H1 (cell line): Measurements from ENCODE around the gene SAPCD1. TPM values are rescaled to one million over a fixed set of nuclear protein-coding genes. Genes with fewer than 3 reads are reported as not detected.

ENCODE experiments used
- ASH2L ChIP-seq: fragments of 200-600, 300-600 bp; sonication (generic); IDR thresholded peaks from one replicate; pipeline ENCODE4 v1.7.1; 2017; ENCODE audit warnings: low read length
- CREB1 ChIP-seq: IDR thresholded peaks from 2 replicates; pipeline ENCODE4 v1.6.1; 2012; ENCODE audit warnings: inconsistent platforms
- CTBP2 ChIP-seq: IDR thresholded peaks from 2 replicates; pipeline ENCODE4 v1.7.0; 2011; ENCODE audit warnings: borderline replicate concordance, mild to moderate bottlenecking, moderate library complexity, mixed read lengths, low read length; ENCODE audit not compliant: insufficient read depth, insufficient read length
- EP300 ChIP-seq, 2 experiments: IDR thresholded peaks; 1 replicate in 1 of 2; 2 replicates in 1 of 2; pipeline ENCODE4 v1.6.1; 2011 to 2012; ENCODE audit warnings: low read depth in 2 of 2, low read length in 2 of 2, mild to moderate bottlenecking in 2 of 2, borderline replicate concordance in 1 of 2, inconsistent platforms in 1 of 2, moderate library complexity in 1 of 2
- NANOG ChIP-seq: IDR thresholded peaks from 2 replicates; pipeline ENCODE4 v1.6.1; 2011; ENCODE audit warnings: low read length, low read depth, mild to moderate bottlenecking, inconsistent platforms; ENCODE audit not compliant: insufficient read depth, poor library complexity, severe bottlenecking
- SAP30 ChIP-seq: fragments of 300-600 bp; sonication (generic); IDR thresholded peaks from 2 replicates; pipeline ENCODE4 v1.7.1; 2012; ENCODE audit warnings: low read length, moderate library complexity, mild to moderate bottlenecking, inconsistent platforms; ENCODE audit not compliant: insufficient read depth, insufficient replicate concordance
- SIN3A ChIP-seq, 2 experiments: IDR thresholded peaks in 1 of 2; conservative IDR thresholded peaks in 1 of 2; 2 replicates each; pipeline ENCODE4 v1.6.1; 2011 to 2012; ENCODE audit warnings: low read length in 2 of 2, improper control_type of control experiment in 1 of 2, low read depth in 1 of 2, mild to moderate bottlenecking in 1 of 2
- SUZ12 ChIP-seq: fragments of 200-600 bp; sonication (generic); IDR thresholded peaks from 2 replicates; pipeline ENCODE4 v1.6.1; 2012; ENCODE audit warnings: mild to moderate bottlenecking, inconsistent platforms, low read length, moderate library complexity, mixed read lengths
- polyA plus RNA-seq, 7 experiments: library from polyadenylated mRNA; depleted of rRNA in 3 of 7; stranded (reverse) in 5 of 7; unstranded in 2 of 7; fragments of >200 nt in 5 of 7; fragments of 200-250 nt in 2 of 7; gene quantifications; 1 replicate in 5 of 7; 2 replicates in 1 of 7; 4 replicates in 1 of 7; pipeline versions ENCODE4 v1.2.1 to v1.2.3, GENCODE V29; 2011 to 2013; ENCODE audit warnings: missing spikeins in 2 of 7, mixed read lengths in 2 of 7
- total RNA-seq: library from RNA; stranded (reverse); fragmentation: NEBNext Ultra II Directional; extraction: Animal tissue kit (Norgen Biotek cat#: 25700); gene quantifications from 2 replicates; pipeline ENCODE4 v1.2.1, GENCODE V29; 2021
- TF ChIP-seq, protein P1 (sequence below): fragments of 300-600 bp; sonication (generic); IDR thresholded peaks from 2 replicates; pipeline ENCODE4 v1.7.1; 2012; ENCODE audit warnings: low read length, moderate library complexity, mild to moderate bottlenecking, inconsistent platforms; ENCODE audit not compliant: insufficient replicate concordance

SAPCD1 gene
- total and polyA plus RNA-seq, 2 of the 8 experiments (the other 6 are each of a cell fraction or from before 2014, with no cell fraction given), result 3.1 to 5.9 TPM

DNA sequence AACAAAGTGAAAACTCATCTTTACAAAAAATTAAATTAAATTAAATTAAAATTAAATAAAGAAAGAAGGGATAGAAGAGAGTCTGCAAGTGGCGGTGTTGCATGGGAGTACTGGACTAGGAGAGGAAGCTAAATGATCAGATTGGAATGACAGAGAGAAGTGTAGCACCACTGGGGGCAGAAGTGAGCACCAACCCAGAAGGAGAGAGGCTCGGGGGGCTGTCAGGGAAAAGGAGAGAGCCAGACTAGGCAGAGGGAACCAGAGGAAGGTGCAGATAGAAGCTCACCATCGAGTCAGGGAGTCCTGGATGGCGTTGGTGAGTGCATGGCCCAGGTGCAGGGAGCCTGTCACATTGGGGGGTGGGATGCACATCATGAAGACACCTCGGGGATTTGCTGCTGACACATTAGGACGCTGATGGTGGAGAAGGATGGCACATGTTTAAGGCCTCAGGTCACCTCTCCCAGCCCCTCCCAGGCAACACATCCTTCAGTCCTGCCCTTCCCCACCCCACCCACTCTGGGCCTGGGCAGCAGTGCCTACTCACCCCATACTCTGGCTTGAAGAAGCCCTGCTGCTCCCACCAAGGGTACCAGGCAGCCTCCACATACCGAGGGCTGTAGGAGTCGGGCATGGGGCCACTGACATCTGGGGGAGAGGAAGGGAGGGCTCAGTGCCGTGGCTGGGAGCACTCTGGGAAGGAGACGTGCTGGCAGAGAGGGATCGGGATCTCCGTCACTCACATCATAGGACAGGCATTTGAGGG is 29.1 kb downstream of the SAPCD1 start (continued):
- TF ChIP-seq SIN3A (conservative IDR thresholded peaks at IDR 0.05 in 1 of 2, IDR thresholded peaks at IDR 0.05 in 1 of 2; ENCODE audit: low read depth in 1 of 2, low read length in 2 of 2) (peak; percentile 83 to 91; a peak in 2 of 4 replicates), NANOG (no peak), CREB1 (0 out of 2 replicates have a peak, but pooled peaks have one; percentile 10), EP300 (IDR thresholded peaks at IDR 0.05; ENCODE audit: borderline replicate concordance in 1 of 2, low read depth in 2 of 2, low read length in 2 of 2) (no peak), SAP30 (no peak), ASH2L (no peak), CTBP2 (no peak), SUZ12 (no peak)
- TF ChIP-seq, protein P1, sequence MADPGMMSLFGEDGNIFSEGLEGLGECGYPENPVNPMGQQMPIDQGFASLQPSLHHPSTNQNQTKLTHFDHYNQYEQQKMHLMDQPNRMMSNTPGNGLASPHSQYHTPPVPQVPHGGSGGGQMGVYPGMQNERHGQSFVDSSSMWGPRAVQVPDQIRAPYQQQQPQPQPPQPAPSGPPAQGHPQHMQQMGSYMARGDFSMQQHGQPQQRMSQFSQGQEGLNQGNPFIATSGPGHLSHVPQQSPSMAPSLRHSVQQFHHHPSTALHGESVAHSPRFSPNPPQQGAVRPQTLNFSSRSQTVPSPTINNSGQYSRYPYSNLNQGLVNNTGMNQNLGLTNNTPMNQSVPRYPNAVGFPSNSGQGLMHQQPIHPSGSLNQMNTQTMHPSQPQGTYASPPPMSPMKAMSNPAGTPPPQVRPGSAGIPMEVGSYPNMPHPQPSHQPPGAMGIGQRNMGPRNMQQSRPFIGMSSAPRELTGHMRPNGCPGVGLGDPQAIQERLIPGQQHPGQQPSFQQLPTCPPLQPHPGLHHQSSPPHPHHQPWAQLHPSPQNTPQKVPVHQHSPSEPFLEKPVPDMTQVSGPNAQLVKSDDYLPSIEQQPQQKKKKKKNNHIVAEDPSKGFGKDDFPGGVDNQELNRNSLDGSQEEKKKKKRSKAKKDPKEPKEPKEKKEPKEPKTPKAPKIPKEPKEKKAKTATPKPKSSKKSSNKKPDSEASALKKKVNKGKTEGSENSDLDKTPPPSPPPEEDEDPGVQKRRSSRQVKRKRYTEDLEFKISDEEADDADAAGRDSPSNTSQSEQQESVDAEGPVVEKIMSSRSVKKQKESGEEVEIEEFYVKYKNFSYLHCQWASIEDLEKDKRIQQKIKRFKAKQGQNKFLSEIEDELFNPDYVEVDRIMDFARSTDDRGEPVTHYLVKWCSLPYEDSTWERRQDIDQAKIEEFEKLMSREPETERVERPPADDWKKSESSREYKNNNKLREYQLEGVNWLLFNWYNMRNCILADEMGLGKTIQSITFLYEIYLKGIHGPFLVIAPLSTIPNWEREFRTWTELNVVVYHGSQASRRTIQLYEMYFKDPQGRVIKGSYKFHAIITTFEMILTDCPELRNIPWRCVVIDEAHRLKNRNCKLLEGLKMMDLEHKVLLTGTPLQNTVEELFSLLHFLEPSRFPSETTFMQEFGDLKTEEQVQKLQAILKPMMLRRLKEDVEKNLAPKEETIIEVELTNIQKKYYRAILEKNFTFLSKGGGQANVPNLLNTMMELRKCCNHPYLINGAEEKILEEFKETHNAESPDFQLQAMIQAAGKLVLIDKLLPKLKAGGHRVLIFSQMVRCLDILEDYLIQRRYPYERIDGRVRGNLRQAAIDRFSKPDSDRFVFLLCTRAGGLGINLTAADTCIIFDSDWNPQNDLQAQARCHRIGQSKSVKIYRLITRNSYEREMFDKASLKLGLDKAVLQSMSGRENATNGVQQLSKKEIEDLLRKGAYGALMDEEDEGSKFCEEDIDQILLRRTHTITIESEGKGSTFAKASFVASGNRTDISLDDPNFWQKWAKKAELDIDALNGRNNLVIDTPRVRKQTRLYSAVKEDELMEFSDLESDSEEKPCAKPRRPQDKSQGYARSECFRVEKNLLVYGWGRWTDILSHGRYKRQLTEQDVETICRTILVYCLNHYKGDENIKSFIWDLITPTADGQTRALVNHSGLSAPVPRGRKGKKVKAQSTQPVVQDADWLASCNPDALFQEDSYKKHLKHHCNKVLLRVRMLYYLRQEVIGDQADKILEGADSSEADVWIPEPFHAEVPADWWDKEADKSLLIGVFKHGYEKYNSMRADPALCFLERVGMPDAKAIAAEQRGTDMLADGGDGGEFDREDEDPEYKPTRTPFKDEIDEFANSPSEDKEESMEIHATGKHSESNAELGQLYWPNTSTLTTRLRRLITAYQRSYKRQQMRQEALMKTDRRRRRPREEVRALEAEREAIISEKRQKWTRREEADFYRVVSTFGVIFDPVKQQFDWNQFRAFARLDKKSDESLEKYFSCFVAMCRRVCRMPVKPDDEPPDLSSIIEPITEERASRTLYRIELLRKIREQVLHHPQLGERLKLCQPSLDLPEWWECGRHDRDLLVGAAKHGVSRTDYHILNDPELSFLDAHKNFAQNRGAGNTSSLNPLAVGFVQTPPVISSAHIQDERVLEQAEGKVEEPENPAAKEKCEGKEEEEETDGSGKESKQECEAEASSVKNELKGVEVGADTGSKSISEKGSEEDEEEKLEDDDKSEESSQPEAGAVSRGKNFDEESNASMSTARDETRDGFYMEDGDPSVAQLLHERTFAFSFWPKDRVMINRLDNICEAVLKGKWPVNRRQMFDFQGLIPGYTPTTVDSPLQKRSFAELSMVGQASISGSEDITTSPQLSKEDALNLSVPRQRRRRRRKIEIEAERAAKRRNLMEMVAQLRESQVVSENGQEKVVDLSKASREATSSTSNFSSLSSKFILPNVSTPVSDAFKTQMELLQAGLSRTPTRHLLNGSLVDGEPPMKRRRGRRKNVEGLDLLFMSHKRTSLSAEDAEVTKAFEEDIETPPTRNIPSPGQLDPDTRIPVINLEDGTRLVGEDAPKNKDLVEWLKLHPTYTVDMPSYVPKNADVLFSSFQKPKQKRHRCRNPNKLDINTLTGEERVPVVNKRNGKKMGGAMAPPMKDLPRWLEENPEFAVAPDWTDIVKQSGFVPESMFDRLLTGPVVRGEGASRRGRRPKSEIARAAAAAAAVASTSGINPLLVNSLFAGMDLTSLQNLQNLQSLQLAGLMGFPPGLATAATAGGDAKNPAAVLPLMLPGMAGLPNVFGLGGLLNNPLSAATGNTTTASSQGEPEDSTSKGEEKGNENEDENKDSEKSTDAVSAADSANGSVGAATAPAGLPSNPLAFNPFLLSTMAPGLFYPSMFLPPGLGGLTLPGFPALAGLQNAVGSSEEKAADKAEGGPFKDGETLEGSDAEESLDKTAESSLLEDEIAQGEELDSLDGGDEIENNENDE, result no peak
